ENCODE measurements around the gene RHBDF2.
A peak's percentile ranks its signal among the peaks of the same experiment; 100 is the strongest.

RHBDF2 gene

GRCh38 chr17:76544546-76545365 lies 43.5 kb upstream of the RHBDF2 start:
- TF ChIP-seq TAF1 (IDR thresholded peaks at IDR 0.05; ENCODE audit: borderline replicate concordance, insufficient read depth, low read length) (no peak), REST (IDR thresholded peaks at IDR 0.05; ENCODE audit: insufficient read depth in 1 of 2, low read depth in 2 of 2, low read length in 2 of 2) (no peak; a peak in 1 of 4 replicates), SIN3A (IDR thresholded peaks at IDR 0.05; ENCODE audit: borderline replicate concordance, insufficient read depth, low read length) (no peak), FOXP2 (optimal IDR thresholded peaks at IDR 0.05; ENCODE audit: borderline replicate concordance, extremely low read depth, extremely low read length, insufficient read depth) (peak; percentile 30)

- TF ChIP-seq POLR2AphosphoS5 (IDR thresholded peaks at IDR 0.05; ENCODE audit: low read depth, low read length): no peak
- TF ChIP-seq REST (IDR thresholded peaks at IDR 0.05; ENCODE audit: insufficient read depth in 1 of 2, low read depth in 2 of 2, low read length in 2 of 2): peak in 1 of 2 experiments; percentile 32; a peak in 1 of 4 replicates
- no peak for TF ChIP-seq FOXP2 (optimal IDR thresholded peaks at IDR 0.05; ENCODE audit: borderline replicate concordance, extremely low read depth, extremely low read length, insufficient read depth)
- TF ChIP-seq TAF1 (IDR thresholded peaks at IDR 0.05; ENCODE audit: borderline replicate concordance, insufficient read depth, low read length): no peak
- TF ChIP-seq SIN3A (IDR thresholded peaks at IDR 0.05; ENCODE audit: borderline replicate concordance, insufficient read depth, low read length): peak; percentile 74; the same call in 1 of the 2 replicates
These were observed 42.8 kb upstream of the RHBDF2 start for GRCh38 chr17:76543826-76544545.

GRCh38 chr17:76543482-76543825 lies 42.2 kb upstream of the RHBDF2 start:
- no peak for TF ChIP-seq REST (IDR thresholded peaks at IDR 0.05; ENCODE audit: insufficient read depth in 1 of 2, low read depth in 2 of 2, low read length in 2 of 2)
- TF ChIP-seq SIN3A (IDR thresholded peaks at IDR 0.05; ENCODE audit: borderline replicate concordance, insufficient read depth, low read length): no peak
- TF ChIP-seq POLR2AphosphoS5 (IDR thresholded peaks at IDR 0.05; ENCODE audit: low read depth, low read length): no peak
- TF ChIP-seq FOXP2 (optimal IDR thresholded peaks at IDR 0.05; ENCODE audit: borderline replicate concordance, extremely low read depth, extremely low read length, insufficient read depth): no peak
- TF ChIP-seq TAF1 (IDR thresholded peaks at IDR 0.05; ENCODE audit: borderline replicate concordance, insufficient read depth, low read length): no peak

GRCh38 chr17:76542984-76543383 lies 41.8 kb upstream of the RHBDF2 start:
- TF ChIP-seq TAF1 (IDR thresholded peaks at IDR 0.05; ENCODE audit: borderline replicate concordance, insufficient read depth, low read length) (no peak), FOXP2 (optimal IDR thresholded peaks at IDR 0.05; ENCODE audit: borderline replicate concordance, extremely low read depth, extremely low read length, insufficient read depth) (no peak), POLR2AphosphoS5 (IDR thresholded peaks at IDR 0.05; ENCODE audit: low read depth, low read length) (no peak), REST (IDR thresholded peaks at IDR 0.05; ENCODE audit: insufficient read depth in 1 of 2, low read depth in 2 of 2, low read length in 2 of 2) (no peak)
